GM06990 (cell line): ENCODE results near the gene MEN1.

Source experiments
- DNase-seq: peaks from one replicate; pipeline ENCODE4 v3.0.0-alpha.2; 2011; ENCODE audit not compliant: insufficient read length; ENCODE audit errors: extremely low read depth
- H3K27me3 ChIP-seq: replicated peaks from 2 replicates; pipeline ENCODE4 v1.6.0; 2011; ENCODE audit warnings: low read length; ENCODE audit not compliant: control insufficient read depth, insufficient read depth
- H3K36me3 ChIP-seq: 2 replicates; pipeline ENCODE4 v1.5.1; 2011; ENCODE audit warnings: low read length; ENCODE audit not compliant: control insufficient read depth, insufficient read depth
- H3K4me3 ChIP-seq: replicated peaks from 2 replicates; pipeline ENCODE4 v1.5.1; 2011; ENCODE audit warnings: low read depth, mild to moderate bottlenecking, control low read depth, low read length
- CTCF ChIP-seq: IDR thresholded peaks from 2 replicates; pipeline ENCODE4 v1.5.1; 2011; ENCODE audit warnings: low read length, control low read depth, mild to moderate bottlenecking, inconsistent platforms; ENCODE audit not compliant: insufficient read depth, poor library complexity, severe bottlenecking

The MEN1 gene

GRCh38 chr11:64777449-64778222 is 32.7 kb downstream of the MEN1 start:
- H3K36me3 ChIP-seq, result peaks cover 17% of the 10 kb centered on the region
- H3K4me3 ChIP-seq, result peak overlapping the region; percentile 99
- no peak for TF ChIP-seq CTCF
- DNase-seq, result peak; percentile 86
- H3K27me3 ChIP-seq, result no peaks in the 10 kb centered on the region

DNA sequence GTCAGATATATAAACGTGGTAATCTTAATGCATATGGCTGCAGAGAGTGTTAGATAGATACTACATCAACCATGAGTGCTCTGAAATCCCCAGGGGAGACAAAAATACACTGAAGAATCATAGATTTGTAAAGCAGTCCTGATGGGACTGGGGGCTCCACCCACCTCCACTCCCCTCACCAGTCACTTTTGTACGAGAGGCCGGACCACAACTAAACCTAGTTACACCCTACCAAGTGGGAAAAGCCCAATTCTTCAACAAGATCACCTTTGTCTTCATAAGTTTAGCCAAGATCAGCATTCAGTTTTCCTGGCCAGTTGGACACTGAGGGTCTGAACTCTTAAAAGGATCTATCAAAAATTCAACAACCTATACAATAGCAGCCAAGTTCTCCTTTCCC is 33.5 kb downstream of the MEN1 start:
- no peak for DNase-seq
- Histone ChIP-seq H3K4me3 (peak overlapping the region; percentile 99), H3K27me3 (no peaks in the 10 kb centered on the region), H3K36me3 (peaks cover 19% of the 10 kb centered on the region)
- TF ChIP-seq CTCF, result no peak

DNA sequence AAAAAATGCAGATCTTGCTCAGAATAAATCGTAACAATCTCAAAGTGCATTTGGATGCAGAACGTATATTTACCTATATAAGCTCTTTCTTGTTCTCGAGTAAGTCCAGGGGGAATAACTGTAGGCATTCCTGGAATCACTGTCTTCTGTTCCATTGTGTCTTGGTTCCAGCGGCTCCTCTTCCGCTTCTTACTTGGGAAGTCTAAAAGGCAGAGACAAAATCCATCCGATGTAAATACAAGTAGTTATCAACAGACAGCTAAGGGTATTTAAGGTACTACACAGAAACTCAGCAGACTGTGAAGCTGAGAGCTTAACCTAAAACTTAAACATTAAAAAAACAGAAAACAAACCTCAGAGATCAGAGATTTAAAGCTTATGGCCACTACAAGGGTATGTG is 33.9 kb downstream of the MEN1 start:
- DNase-seq, result no peak
- Histone ChIP-seq H3K27me3 (no peaks in the 10 kb centered on the region), H3K4me3 (peak overlapping the region; percentile 99), H3K36me3 (peaks cover 21% of the 10 kb centered on the region)
- no peak for TF ChIP-seq CTCF

GRCh38 chr11:64774144-64774543 is 36.2 kb downstream of the MEN1 start:
- H3K27me3 ChIP-seq, result no peaks in the 10 kb centered on the region
- DNase-seq, result no peak
- peaks cover 40% of the 10 kb centered on the region for H3K36me3 ChIP-seq
- no peak overlapping the region for H3K4me3 ChIP-seq
- no peak for TF ChIP-seq CTCF

DNA sequence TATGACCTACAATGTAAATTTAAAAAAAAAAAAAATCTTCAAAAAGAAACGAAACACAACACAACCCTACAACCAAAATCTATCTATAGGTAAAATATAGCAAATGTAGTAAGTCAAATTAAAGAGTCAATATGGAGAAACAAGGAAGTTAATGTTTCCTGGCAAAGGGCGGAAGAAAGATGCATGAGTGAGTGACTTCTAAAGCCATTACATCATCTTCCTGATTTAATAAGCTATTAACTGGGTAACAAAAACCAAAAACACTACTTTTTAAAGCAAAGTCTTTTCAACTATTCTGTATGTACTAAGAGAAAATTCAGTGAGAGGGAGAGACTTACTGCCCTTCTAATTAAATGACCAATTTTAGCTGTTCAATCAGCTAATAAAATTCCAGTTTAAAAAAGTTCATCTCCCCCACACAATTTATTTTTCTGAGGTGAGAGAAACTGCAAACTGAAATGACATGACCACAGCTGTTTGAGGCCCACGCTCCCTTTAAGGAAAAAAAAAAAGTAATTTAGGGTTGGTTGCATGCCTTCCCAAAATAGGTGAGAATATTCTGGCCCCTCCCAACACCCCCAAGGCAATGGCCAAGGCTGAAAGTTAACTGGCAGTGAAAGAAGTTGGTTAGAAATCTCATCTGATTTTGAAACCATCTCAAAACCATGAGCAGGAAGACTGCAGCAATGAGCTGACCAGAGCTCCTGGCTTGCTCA is 37.9 kb downstream of the MEN1 start:
- H3K4me3 ChIP-seq, result no peak overlapping the region; the same call in 1 of the 2 replicates
- DNase-seq, result no peak
- H3K36me3 ChIP-seq, result peaks cover 57% of the 10 kb centered on the region
- no peaks in the 10 kb centered on the region for H3K27me3 ChIP-seq
- TF ChIP-seq CTCF, result no peak

DNA sequence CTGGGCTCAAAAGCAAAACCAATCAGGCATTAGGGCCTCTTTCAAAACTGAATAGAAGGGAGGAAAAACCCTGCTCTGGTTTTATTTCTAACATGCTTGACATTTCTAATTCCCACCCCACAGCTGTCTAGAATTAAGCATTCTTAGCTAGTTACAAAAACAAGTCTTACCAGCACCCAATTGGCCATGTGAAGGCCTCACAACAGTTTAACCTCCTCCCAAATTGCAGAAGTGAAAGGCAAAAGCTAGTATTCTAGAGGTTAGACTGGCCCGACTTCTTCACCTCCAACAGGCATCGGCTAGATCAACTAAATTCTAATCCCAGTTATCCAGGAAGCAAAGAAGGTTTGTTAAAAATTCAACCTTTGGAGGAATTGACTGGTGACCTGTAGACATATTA is 38.5 kb downstream of the MEN1 start:
- no peak overlapping the region for H3K4me3 ChIP-seq
- TF ChIP-seq CTCF, result no peak
- no peaks in the 10 kb centered on the region for H3K27me3 ChIP-seq
- no peak for DNase-seq
- peaks cover 63% of the 10 kb centered on the region for H3K36me3 ChIP-seq
